Measurements from ENCODE around the gene PYGB.

The PYGB gene

GRCh38 chr20:25300496-25301170, 52.7 kb downstream of the PYGB start:
- Mint-ChIP-seq H3K4me3 (no peak overlapping the region), H3K27me3 (no peaks in the 10 kb centered on the region), H3K36me3 (peaks cover 3% of the 10 kb centered on the region), H3K27ac (no peak overlapping the region), H3K4me1 (peaks cover 4% of the 10 kb centered on the region), H3K9me3 (no peaks in the 10 kb centered on the region)
- DNase-seq: no peak
- CTCF ChIA-PET: interaction anchor here (2.2 to 2.3 kb wide), 2 partner anchors 9 to 98 kb away, joined by 7 to 9 read pairs; no protein-coding TSS in a partner anchor

DNA sequence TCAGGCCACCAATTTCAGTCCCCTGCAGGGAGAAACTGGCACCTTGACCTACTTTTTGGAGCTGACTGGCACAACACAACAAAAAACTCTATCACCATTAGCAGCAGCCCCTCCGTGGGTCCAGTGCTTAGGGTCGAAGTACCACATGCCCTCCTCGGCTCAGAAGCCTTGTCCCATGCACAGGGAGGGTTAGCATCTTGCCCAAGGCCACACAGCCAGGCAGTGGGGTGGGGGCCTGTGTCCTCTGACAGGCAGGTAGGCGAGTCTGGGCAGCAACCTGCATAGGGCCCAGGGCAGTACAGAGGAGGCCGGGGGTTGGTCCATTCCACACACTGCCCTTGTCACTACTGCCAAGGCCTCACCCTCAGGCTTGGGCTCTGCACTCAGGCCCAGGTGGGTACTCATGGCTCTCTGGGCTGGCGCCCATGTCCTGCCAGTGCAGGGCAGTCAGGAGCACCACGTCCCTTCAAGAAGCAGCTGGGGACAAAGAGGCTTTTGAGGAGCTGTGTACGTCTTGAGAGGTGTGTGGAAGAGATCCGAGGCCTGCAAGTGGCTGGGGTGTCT, 53.6 kb downstream of the PYGB start:
- Mint-ChIP-seq H3K4me1 (peaks cover 3% of the 10 kb centered on the region), H3K36me3 (peaks cover 3% of the 10 kb centered on the region), H3K27me3 (no peaks in the 10 kb centered on the region), H3K4me3 (no peak overlapping the region), H3K9me3 (no peaks in the 10 kb centered on the region), H3K27ac (peak overlapping the region; percentile 24)
- DNase-seq: no peak
- CTCF ChIA-PET: interaction anchor here (0.7 kb wide), 1 partner anchor 1278 kb away, joined by 3 read pairs; no protein-coding TSS in a partner anchor

- H3K4me1 Mint-ChIP-seq: no peaks in the 10 kb centered on the region
- H3K9me3 Mint-ChIP-seq: no peaks in the 10 kb centered on the region
- CTCF ChIA-PET: no interaction called here
- H3K4me3 Mint-ChIP-seq: no peak overlapping the region
- no peak overlapping the region for H3K27ac Mint-ChIP-seq
- peaks cover 3% of the 10 kb centered on the region for H3K36me3 Mint-ChIP-seq
- DNase-seq: no peak
- H3K27me3 Mint-ChIP-seq: no peaks in the 10 kb centered on the region
Observed at GRCh38 chr20:25302596-25302995, 54.7 kb downstream of the PYGB start.

GRCh38 chr20:25303292-25304024, 55.6 kb downstream of the PYGB start:
- CTCF ChIA-PET: interaction anchor here (1.2 kb wide), 1 partner anchor 10 kb away, joined by 3 read pairs; no protein-coding TSS in a partner anchor
- H3K36me3 Mint-ChIP-seq: no peaks in the 10 kb centered on the region
- H3K9me3 Mint-ChIP-seq: no peaks in the 10 kb centered on the region
- H3K27ac Mint-ChIP-seq: peak overlapping the region; percentile 7
- no peaks in the 10 kb centered on the region for H3K27me3 Mint-ChIP-seq
- H3K4me1 Mint-ChIP-seq: no peaks in the 10 kb centered on the region
- H3K4me3 Mint-ChIP-seq: no peak overlapping the region
- DNase-seq: no peak

DNA sequence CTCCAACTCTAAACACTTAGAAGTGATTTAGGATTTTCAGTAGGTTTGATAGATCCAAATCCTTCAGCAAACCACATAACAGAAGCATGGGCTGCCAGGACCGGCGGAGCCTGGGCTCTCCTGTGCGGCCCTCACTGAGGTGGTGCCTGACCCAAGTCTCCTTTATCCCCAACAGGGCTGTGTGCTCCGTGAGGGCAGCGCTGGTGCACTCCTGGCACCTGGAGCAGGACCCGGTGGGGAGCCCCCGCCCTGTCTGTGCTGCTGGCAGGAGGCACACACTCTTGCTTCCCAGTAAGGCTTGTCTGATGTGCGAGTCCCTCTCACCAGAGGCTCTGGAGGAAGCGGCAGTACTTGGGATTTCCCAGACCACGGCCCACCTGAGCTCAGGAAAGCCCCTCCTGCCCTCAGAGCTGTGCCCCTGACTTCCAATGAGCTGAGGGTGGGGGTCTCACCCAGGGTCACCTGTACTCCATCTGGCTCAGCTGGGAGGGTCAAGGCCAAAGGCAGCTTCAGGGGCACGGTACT, 56.2 kb downstream of the PYGB start:
- H3K9me3 Mint-ChIP-seq: no peaks in the 10 kb centered on the region
- no peak overlapping the region for H3K27ac Mint-ChIP-seq
- no peak for DNase-seq
- H3K27me3 Mint-ChIP-seq: no peaks in the 10 kb centered on the region
- H3K4me1 Mint-ChIP-seq: no peaks in the 10 kb centered on the region
- no peak overlapping the region for H3K4me3 Mint-ChIP-seq
- CTCF ChIA-PET: interaction anchor here (1.2 kb wide), 1 partner anchor 10 kb away, joined by 3 read pairs; no protein-coding TSS in a partner anchor
- no peaks in the 10 kb centered on the region for H3K36me3 Mint-ChIP-seq

- DNase-seq: no peak
- Mint-ChIP-seq H3K36me3 (peaks cover 3% of the 10 kb centered on the region), H3K9me3 (no peaks in the 10 kb centered on the region), H3K4me1 (peaks cover 24% of the 10 kb centered on the region), H3K27me3 (no peaks in the 10 kb centered on the region), H3K27ac (no peak overlapping the region), H3K4me3 (no peak overlapping the region)
- CTCF ChIA-PET: interaction anchor here (2.1 kb wide), 1 partner anchor 12 kb away, joined by 7 read pairs; no protein-coding TSS in a partner anchor
Observed at GRCh38 chr20:25306991-25307903, 59.4 kb downstream of the PYGB start.

GRCh38 chr20:25308083-25308491, 60.2 kb downstream of the PYGB start:
- Mint-ChIP-seq H3K9me3 (no peaks in the 10 kb centered on the region), H3K4me3 (no peak overlapping the region), H3K27ac (peak overlapping the region; percentile 58), H3K36me3 (peaks cover 3% of the 10 kb centered on the region), H3K27me3 (no peaks in the 10 kb centered on the region), H3K4me1 (peaks cover 24% of the 10 kb centered on the region)
- no peak for DNase-seq
- CTCF ChIA-PET: interaction anchor here (2.1 to 3.9 kb wide), 2 partner anchors 13 to 90 kb away, joined by 7 to 33 read pairs; no protein-coding TSS in a partner anchor

GRCh38 chr20:25308671-25309394, 60.9 kb downstream of the PYGB start:
- Mint-ChIP-seq H3K27me3 (no peaks in the 10 kb centered on the region), H3K9me3 (no peaks in the 10 kb centered on the region)

DNA sequence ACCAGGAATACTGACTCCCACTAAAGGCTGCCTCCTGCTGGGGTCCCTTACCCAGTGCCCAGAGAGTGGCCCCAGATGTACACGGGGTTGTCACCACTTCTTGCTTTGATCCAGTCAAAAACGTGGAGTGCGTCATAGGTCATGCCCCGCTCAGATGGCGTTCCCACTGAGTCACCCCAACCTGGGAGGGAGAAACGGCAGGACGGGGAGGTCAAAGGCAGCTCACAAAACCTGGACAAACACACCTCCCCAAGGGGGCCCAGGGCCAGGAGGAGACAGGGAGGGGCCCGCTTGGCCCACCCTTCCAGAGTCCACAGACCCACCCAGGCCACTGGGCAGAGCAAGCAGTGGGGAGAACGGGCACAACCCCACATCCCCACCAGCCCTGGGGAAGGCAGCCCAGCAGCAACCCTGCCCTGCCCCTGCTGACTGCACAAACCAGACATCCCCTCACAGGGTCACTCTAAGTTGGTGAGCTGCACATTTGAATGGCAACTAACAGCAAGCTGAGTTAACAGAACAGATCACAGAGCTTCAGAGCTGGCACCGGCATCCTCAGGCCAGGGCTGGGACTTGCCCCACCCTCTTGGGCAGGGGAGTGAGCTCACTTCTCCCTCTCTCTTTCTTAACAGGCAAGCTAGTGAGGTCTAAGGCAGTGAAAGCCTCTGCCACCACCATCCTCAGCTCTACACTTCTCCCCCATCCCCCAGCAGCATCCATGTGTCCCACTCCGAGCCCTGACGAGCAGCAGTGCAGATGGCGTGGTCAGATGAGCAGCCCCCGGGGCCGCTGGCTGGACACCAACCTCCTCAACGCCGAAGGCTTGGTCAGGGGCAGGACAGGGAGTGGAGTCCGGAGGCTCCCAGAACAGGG, 61.7 kb downstream of the PYGB start:
- Mint-ChIP-seq H3K4me3 (no peak overlapping the region), H3K36me3 (peaks cover 4% of the 10 kb centered on the region), H3K4me1 (peaks cover 33% of the 10 kb centered on the region), H3K27me3 (no peaks in the 10 kb centered on the region), H3K27ac (peak overlapping the region; percentile 88), H3K9me3 (no peaks in the 10 kb centered on the region)
- no peak for DNase-seq
- CTCF ChIA-PET: interaction anchor here (1.0 to 3.9 kb wide), 2 partner anchors 10 to 89 kb away, joined by 7 to 33 read pairs; no protein-coding TSS in a partner anchor

More at GRCh38 chr20:25308671-25309394, 60.9 kb downstream of the PYGB start:
- Mint-ChIP-seq H3K27ac (peak overlapping the region; percentile 19), H3K4me3 (no peak overlapping the region), H3K36me3 (peaks cover 4% of the 10 kb centered on the region), H3K4me1 (peaks cover 28% of the 10 kb centered on the region)
- DNase-seq: no peak
- CTCF ChIA-PET: interaction anchor here (1.0 to 3.9 kb wide), 3 partner anchors 9 to 90 kb away, joined by 7 to 33 read pairs (median 7); no protein-coding TSS in a partner anchor

GRCh38 chr20:25310268-25310920, 62.5 kb downstream of the PYGB start:
- Mint-ChIP-seq H3K27me3 (no peaks in the 10 kb centered on the region), H3K4me1 (peaks cover 37% of the 10 kb centered on the region), H3K9me3 (no peaks in the 10 kb centered on the region), H3K36me3 (peaks cover 8% of the 10 kb centered on the region), H3K4me3 (peak overlapping the region; percentile 60), H3K27ac (peak overlapping the region; percentile 88)
- DNase-seq: peak; percentile 69
- CTCF ChIA-PET: interaction anchor here (0.8 to 3.9 kb wide), 5 partner anchors 12 to 124 kb away, joined by 3 to 33 read pairs (median 3); no protein-coding TSS in a partner anchor

- H3K4me1 Mint-ChIP-seq: peaks cover 40% of the 10 kb centered on the region
- H3K27me3 Mint-ChIP-seq: no peaks in the 10 kb centered on the region
- DNase-seq: no peak
- no peaks in the 10 kb centered on the region for H3K9me3 Mint-ChIP-seq
- CTCF ChIA-PET: interaction anchor here (0.8 to 3.9 kb wide), 5 partner anchors 11 to 123 kb away, joined by 3 to 33 read pairs (median 3); no protein-coding TSS in a partner anchor
- peak overlapping the region; percentile 88 for H3K27ac Mint-ChIP-seq
- H3K4me3 Mint-ChIP-seq: peak overlapping the region; percentile 60
- peaks cover 11% of the 10 kb centered on the region for H3K36me3 Mint-ChIP-seq
Observed at GRCh38 chr20:25310921-25311728, 63.2 kb downstream of the PYGB start.

Data from activated naive CD4-positive, alpha-beta T cell treated with anti-CD3 and anti-CD28 coated beads, Interleukin-2, amount 10 ng/mL, durations not matched to agents 7 days and 5 days (primary cell).